Keratinocyte (primary cell): ENCODE data around the gene SMYD1.

Experiments used
- CTCF ChIP-seq, 3 experiments: IDR thresholded peaks in 1 of 3; conservative IDR thresholded peaks in 1 of 3; optimal IDR thresholded peaks in 1 of 3; 2 replicates in 2 of 3; 3 replicates in 1 of 3; pipeline versions ENCODE3 to v1.5.1; 2011; ENCODE audit warnings: low read length in 3 of 3, mild to moderate bottlenecking in 3 of 3, moderate library complexity in 2 of 3, control low read depth in 1 of 3, inconsistent platforms in 1 of 3; ENCODE audit not compliant: insufficient read depth in 2 of 3; ENCODE audit errors: extremely low read depth in 1 of 3
- EZH2 ChIP-seq: IDR thresholded peaks from one replicate; pipeline ENCODE4 v1.6.1; 2012; ENCODE audit warnings: inconsistent platforms, mild to moderate bottlenecking, low read length, moderate library complexity

GRCh38 chr2:88032070-88032702, 35.4 kb upstream of the SMYD1 start:
- TF ChIP-seq CTCF (optimal IDR thresholded peaks at IDR 0.05 in 1 of 3, IDR thresholded peaks at IDR 0.05 in 1 of 3, conservative IDR thresholded peaks at IDR 0.05 in 1 of 3; ENCODE audit: extremely low read depth in 1 of 3, insufficient read depth in 2 of 3, low read length in 3 of 3) (no peak), EZH2 (no peak)
